Bronchial epithelial cell (primary cell): ENCODE measurements around the gene KCNJ4. TPM values are rescaled to one million over a fixed set of nuclear protein-coding genes. Genes with fewer than 3 reads are reported as not detected.

ENCODE experiments used
- DNase-seq: peaks from one replicate; pipeline ENCODE4 v3.0.0-alpha.2; 2010; ENCODE audit warnings: low read depth
- FAIRE-seq: peaks from 2 replicates; lab custom pipeline; 2011; peaks lifted over from hg19 to GRCh38; lab: Jason Lieb, UNC
- H3K27me3 ChIP-seq: 2 replicates; pipeline ENCODE4 v1.5.1; 2011; ENCODE audit warnings: low read length; ENCODE audit not compliant: control insufficient read depth, insufficient read depth
- H3K36me3 ChIP-seq: 2 replicates; pipeline ENCODE4 v1.5.1; 2011; ENCODE audit warnings: low read length; ENCODE audit not compliant: control insufficient read depth, insufficient read depth
- H3K4me3 ChIP-seq: 2 replicates; pipeline ENCODE4 v1.5.1; 2011; ENCODE audit warnings: mild to moderate bottlenecking, low read depth, low read length, control low read depth
- total RNA-seq: library from RNA; depleted of rRNA; stranded (reverse); fragments of >200 nt; gene quantifications from 2 replicates; pipeline ENCODE4 v1.2.1, GENCODE V29; 2014
- TF ChIP-seq, protein P1 (sequence below): IDR thresholded peaks from 2 replicates; pipeline ENCODE4 v1.5.1; 2011; ENCODE audit warnings: mild to moderate bottlenecking, moderate library complexity, low read length, control low read depth, inconsistent platforms; ENCODE audit not compliant: insufficient read depth, severe bottlenecking

KCNJ4 gene
- total RNA-seq, 1 donor from 2014 or later, result not detected

DNA sequence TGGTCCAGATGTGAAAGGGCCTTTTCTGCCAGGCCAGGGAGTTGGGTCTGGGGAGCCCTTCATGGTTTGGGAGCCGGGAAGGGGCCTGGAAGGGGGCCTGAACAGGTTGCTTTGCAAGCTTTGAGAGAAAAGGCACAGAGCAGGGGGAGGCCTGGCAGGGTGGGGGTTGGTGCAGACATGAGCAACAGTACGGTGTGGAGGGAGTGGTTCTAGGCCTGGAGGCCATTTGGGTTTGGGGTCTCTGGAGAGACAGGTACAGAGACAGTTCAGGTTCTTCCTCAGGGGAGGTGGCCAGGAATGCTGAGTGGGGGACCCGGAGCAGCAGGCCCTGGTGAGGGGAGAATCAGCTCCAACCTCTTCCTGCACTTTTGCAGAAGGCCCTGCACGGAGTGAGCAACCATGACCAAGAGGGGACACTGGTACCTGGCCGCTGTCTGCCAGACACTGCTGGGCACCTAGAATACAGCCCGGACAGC lies 14.3 kb upstream of the KCNJ4 start:
- DNase-seq, result no peak
- no peak for FAIRE-seq
- peaks cover 3% of the 10 kb centered on the region for H3K27me3 ChIP-seq
- TF ChIP-seq, protein P1, sequence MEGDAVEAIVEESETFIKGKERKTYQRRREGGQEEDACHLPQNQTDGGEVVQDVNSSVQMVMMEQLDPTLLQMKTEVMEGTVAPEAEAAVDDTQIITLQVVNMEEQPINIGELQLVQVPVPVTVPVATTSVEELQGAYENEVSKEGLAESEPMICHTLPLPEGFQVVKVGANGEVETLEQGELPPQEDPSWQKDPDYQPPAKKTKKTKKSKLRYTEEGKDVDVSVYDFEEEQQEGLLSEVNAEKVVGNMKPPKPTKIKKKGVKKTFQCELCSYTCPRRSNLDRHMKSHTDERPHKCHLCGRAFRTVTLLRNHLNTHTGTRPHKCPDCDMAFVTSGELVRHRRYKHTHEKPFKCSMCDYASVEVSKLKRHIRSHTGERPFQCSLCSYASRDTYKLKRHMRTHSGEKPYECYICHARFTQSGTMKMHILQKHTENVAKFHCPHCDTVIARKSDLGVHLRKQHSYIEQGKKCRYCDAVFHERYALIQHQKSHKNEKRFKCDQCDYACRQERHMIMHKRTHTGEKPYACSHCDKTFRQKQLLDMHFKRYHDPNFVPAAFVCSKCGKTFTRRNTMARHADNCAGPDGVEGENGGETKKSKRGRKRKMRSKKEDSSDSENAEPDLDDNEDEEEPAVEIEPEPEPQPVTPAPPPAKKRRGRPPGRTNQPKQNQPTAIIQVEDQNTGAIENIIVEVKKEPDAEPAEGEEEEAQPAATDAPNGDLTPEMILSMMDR, result no peak
- no peak overlapping the region for H3K4me3 ChIP-seq
- no peaks in the 10 kb centered on the region for H3K36me3 ChIP-seq

DNA sequence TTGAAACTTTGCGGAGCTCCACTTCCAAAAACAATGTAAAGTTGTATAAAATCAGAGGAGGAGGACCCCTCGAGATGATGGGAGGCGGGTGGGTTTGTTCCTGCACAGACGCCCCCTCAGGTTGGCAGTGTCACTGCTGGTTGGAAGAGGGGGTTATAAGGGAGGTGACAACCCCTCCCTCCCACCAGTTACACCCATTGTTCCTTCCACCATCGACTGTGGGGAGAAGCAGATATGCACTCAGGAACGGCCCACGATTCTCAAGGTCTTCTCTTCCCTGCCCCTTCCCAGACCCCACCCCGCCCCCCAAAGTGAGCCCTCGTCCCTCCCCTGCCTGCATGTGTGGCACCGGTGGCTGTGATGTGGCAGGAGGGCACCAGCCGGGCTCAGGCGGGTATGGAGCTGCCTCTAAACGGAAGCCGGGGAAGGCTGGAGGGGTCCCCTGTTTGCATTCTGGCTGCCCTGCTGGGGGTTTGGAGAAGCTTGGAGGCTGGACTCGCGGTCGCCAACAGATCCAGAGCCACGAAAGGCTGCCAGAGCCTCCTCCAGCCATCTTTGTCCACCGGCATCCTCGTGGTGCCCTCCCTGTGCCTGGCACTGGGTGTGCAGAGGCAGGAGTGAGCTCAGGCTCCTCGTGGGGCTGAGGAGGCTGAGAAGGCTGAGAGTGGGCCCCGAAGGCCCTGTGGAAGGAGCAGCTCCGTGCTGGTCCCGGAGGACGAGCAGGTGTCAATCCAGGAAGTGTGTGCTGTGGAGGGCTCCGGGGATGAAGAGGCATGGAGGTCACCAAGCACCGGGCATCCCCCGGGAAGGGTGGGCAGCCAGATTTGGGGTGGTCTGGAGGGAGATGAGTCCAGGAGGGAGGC lies 13.7 kb upstream of the KCNJ4 start:
- DNase-seq, result no peak
- TF ChIP-seq, protein P1, result no peak
- Histone ChIP-seq H3K36me3 (no peaks in the 10 kb centered on the region), H3K4me3 (peak overlapping the region; percentile 49), H3K27me3 (peaks cover 3% of the 10 kb centered on the region)
- no peak for FAIRE-seq

DNA sequence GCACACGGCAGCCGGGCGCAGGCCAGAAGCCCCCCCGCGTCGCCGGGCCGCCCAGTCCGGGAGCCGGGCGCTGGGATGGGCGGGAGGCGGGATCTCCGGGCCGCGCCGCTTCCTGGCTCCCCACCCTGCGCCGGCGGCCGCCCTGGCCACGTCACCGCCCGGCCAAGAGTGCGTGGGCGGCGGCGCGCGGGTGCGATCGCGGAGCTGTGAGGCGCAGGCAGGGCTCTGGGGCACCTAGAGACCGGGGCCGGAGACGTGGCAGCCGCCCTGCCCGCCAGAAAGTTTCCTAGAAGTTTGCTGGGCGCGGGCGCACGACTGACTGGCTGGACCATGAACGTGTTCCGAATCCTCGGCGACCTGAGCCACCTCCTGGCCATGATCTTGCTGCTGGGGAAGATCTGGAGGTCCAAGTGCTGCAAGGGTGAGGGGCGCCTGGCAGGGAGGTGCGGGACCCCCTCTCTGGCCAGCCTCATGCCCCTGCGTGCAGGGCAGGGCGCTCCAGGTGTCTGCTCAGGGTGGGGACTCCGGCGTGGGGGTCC lies 13.0 kb upstream of the KCNJ4 start, which contains the start of gene KDELR3:
TSS of gene KDELR3 (plus strand) at position 193 of the 539 bp plus-strand sequence. CDS start at position 331, 138 bp downstream.
- no peak for FAIRE-seq
- Histone ChIP-seq H3K36me3 (no peaks in the 10 kb centered on the region), H3K27me3 (peaks cover 3% of the 10 kb centered on the region), H3K4me3 (peak within 1 kb of the TSS; percentile 49)
- TF ChIP-seq, protein P1, result no peak
- peak; percentile 50 for DNase-seq

DNA sequence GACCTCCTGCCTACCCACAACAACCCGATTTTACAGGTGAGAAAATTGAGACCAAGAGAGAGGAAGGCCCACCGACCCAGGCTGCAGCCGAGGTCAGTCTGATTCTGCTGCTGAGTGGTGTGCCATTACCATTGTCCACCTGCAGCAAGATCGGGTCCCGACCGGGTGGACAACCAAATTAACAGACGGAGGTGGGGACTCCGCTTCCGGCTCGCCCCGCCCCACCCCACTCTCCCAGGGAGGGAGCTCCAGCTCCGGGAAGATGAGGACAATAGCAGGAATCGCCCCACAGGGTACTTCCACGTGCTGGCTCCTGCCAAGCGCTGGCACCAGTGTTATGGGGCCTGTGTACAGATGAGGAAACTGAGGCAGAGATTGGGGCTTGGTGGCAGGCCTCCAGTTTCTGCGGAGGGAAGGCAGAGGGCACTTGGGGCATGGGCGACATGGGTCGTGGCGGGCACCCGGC lies 12.5 kb upstream of the KCNJ4 start:
- DNase-seq (no peak), FAIRE-seq (no peak)
- peak overlapping the region; percentile 49 for H3K4me3 ChIP-seq
- no peaks in the 10 kb centered on the region for H3K36me3 ChIP-seq
- H3K27me3 ChIP-seq, result peaks cover 3% of the 10 kb centered on the region
- TF ChIP-seq, protein P1, result no peak

DNA sequence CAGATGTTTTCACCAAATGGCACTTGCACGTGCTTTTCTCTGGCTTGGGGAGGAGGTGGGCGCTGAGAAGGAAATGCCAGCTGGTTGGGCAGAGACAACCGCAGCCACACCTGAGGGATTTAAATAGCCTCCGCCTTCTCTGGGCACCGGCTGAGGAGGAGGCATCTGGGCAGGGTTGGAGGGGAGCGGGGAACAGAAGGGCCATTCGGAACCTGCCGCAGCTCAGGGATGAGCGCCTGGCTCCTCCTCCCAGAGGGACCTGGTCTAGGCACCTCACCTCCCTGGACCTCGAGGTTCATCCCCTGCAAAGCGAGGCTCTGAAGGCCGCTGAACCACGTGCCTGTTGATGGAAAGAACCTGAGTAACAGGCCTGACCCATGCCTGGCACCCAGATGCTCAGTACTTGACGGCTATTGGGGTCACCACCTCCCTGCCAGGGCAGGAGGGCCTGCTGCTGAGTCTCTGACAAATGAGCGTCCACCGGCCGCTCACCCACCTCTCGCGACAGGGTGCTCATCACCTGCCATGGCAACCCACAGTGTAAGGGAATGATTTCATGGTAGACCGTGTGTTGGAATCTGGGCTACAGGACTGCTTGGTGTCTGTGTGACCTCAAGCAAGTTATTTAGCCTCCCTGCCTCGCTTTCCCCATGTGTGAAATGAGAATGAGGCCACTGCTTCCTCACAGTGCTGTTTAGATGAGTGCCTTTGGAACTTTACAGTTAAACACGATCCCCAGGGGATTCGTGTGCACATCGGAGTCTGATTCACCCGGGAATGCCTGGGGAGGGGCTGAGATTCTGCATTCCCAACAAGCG lies 10.9 kb upstream of the KCNJ4 start:
- FAIRE-seq (peak; percentile 58), DNase-seq (no peak)
- H3K36me3 ChIP-seq, result no peaks in the 10 kb centered on the region

More for the DNA sequence above, 10.9 kb upstream of the KCNJ4 start:
- TF ChIP-seq, protein P1, result no peak
- peaks cover 4% of the 10 kb centered on the region for H3K27me3 ChIP-seq
- H3K4me3 ChIP-seq, result no peak overlapping the region
